IMR-90 (cell line): ENCODE measurements around the gene TMEM140. TPM values are rescaled to one million over a fixed set of nuclear protein-coding genes. Genes with fewer than 3 reads are reported as not detected.

ENCODE experiments used
- ATAC-seq: fragments of 200-7000 bp; cut with Tn5 transposase; 2 replicates; pipeline ENCODE4 v1.9.1; 2020; ENCODE audit warnings: low read depth, mild to moderate bottlenecking, moderate library complexity
- BruUV-seq: library from RNA; stranded (reverse); fragments of 400-500 nt; replicated peaks from 2 replicates; lab custom pipeline; 2021; lab: Mats Ljungman, UMichigan
- CTCF ChIA-PET: fragments of 300-600 bp; formaldehyde crosslinking; extraction: SDS; loops from one replicate; lab custom pipeline; 2021; ENCODE audit warnings: antibody characterized with exemption; lab: Yijun Ruan, JAX
- POLR2A ChIA-PET: fragments of 300-600 bp; sonication (Branson Sonifier 250); formaldehyde crosslinking; loops from one replicate; lab custom pipeline; 2022; ENCODE audit warnings: antibody characterized with exemption; ENCODE audit not compliant: unreplicated experiment; lab: Charles Lee
- DNase-seq: peaks from one replicate; pipeline ENCODE4 v3.0.0; 2013
- H2AFZ ChIP-seq: replicated peaks from 2 replicates; pipeline ENCODE3; 2013; ENCODE audit warnings: low read length, mild to moderate bottlenecking; ENCODE audit not compliant: poor library complexity
- H2AK5ac ChIP-seq: 2 replicates; pipeline ENCODE4 v1.6.1; 2013; ENCODE audit warnings: low read depth, low read length, inconsistent platforms
- H2AK9ac ChIP-seq: replicated peaks from 2 replicates; pipeline ENCODE3; 2013; ENCODE audit warnings: mild to moderate bottlenecking, low read depth, low read length, moderate library complexity; ENCODE audit not compliant: poor library complexity
- H2BK120ac ChIP-seq: 2 replicates; pipeline ENCODE4 v1.6.1; 2013; ENCODE audit warnings: low read depth, low read length, inconsistent platforms
- H2BK15ac ChIP-seq: 3 replicates; pipeline ENCODE4 v1.6.1; 2013; ENCODE audit warnings: low read depth, low read length, inconsistent platforms
- H2BK20ac ChIP-seq: 2 replicates; pipeline ENCODE4 v1.6.1; 2013; ENCODE audit warnings: low read depth, mild to moderate bottlenecking, inconsistent platforms, low read length, moderate library complexity
- H2BK5ac ChIP-seq: 2 replicates; pipeline ENCODE4 v1.6.1; 2013; ENCODE audit warnings: mild to moderate bottlenecking, low read depth, low read length, inconsistent platforms; ENCODE audit not compliant: poor library complexity, severe bottlenecking
- H3K14ac ChIP-seq: replicated peaks from 2 replicates; pipeline ENCODE4 v1.6.1; 2013; ENCODE audit warnings: low read depth, low read length, inconsistent platforms
- H3K18ac ChIP-seq: 2 replicates; pipeline ENCODE4 v1.6.1; 2013; ENCODE audit warnings: low read depth, low read length, control low read depth
- H3K23ac ChIP-seq: 2 replicates; pipeline ENCODE4 v1.6.1; 2013; ENCODE audit warnings: low read depth, low read length, inconsistent platforms
- H3K27ac ChIP-seq: 2 replicates; pipeline ENCODE4 v1.5.1; 2013; ENCODE audit warnings: mild to moderate bottlenecking, control low read depth, low read length; ENCODE audit not compliant: insufficient read depth
- H3K27me3 ChIP-seq: 2 replicates; pipeline ENCODE4 v1.6.1; 2013; ENCODE audit warnings: low read length; ENCODE audit not compliant: control insufficient read depth, insufficient read depth
- H3K36me3 ChIP-seq: 2 replicates; pipeline ENCODE4 v1.6.1; 2013; ENCODE audit warnings: low read length, mixed read lengths; ENCODE audit not compliant: control insufficient read depth, insufficient read depth
- H3K4ac ChIP-seq: 2 replicates; pipeline ENCODE4 v1.6.1; 2013; ENCODE audit warnings: low read depth, low read length, inconsistent platforms
- H3K4me1 ChIP-seq: 2 replicates; pipeline ENCODE4 v1.6.1; 2013; ENCODE audit warnings: low read length, mixed read lengths; ENCODE audit not compliant: control insufficient read depth, insufficient read depth
- H3K4me2 ChIP-seq: 2 replicates; pipeline ENCODE4 v1.6.1; 2013; ENCODE audit warnings: low read depth, mild to moderate bottlenecking, control low read depth, low read length, moderate library complexity
- H3K4me3 ChIP-seq: 2 replicates; pipeline ENCODE4 v1.5.1; 2013; ENCODE audit warnings: low read depth, mild to moderate bottlenecking, control low read depth, low read length, moderate library complexity; ENCODE audit not compliant: insufficient read depth
- H3K56ac ChIP-seq: 2 replicates; pipeline ENCODE4 v1.6.1; 2013; ENCODE audit warnings: low read length, inconsistent platforms; ENCODE audit not compliant: insufficient read depth; ENCODE audit errors: extremely low read depth
- H3K79me1 ChIP-seq, 2 experiments: 2 replicates each; pipeline ENCODE4 v1.6.1; 2013; ENCODE audit warnings: low read length in 2 of 2, inconsistent platforms in 1 of 2, low read depth in 1 of 2
- H3K9ac ChIP-seq: 2 replicates; pipeline ENCODE4 v1.6.1; 2013; ENCODE audit warnings: low read depth, low read length, control low read depth
- H3K9me1 ChIP-seq: 2 replicates; pipeline ENCODE4 v1.6.1; 2013; ENCODE audit warnings: low read length, inconsistent platforms; ENCODE audit not compliant: insufficient read depth
- H3K9me3 ChIP-seq: 2 replicates; pipeline ENCODE4 v1.6.1; 2013; ENCODE audit warnings: low read length; ENCODE audit not compliant: control insufficient read depth, insufficient read depth
- H4K20me1 ChIP-seq: 2 replicates; pipeline ENCODE4 v1.6.1; 2013; ENCODE audit warnings: low read length, inconsistent platforms; ENCODE audit not compliant: insufficient read depth
- H4K5ac ChIP-seq: 2 replicates; pipeline ENCODE4 v1.6.1; 2013; ENCODE audit warnings: mild to moderate bottlenecking, low read depth, low read length, control low read depth
- H4K8ac ChIP-seq, 2 experiments: 2 replicates each; pipeline ENCODE4 v1.6.1; 2013; ENCODE audit warnings: low read depth in 2 of 2, low read length in 2 of 2, control low read depth in 1 of 2, inconsistent platforms in 1 of 2
- H4K91ac ChIP-seq: 2 replicates; pipeline ENCODE4 v1.6.1; 2013; ENCODE audit warnings: low read depth, low read length, inconsistent platforms; ENCODE audit not compliant: insufficient read depth
- BHLHE40 ChIP-seq: fragments of 150-350 bp; IDR thresholded peaks from 2 replicates; pipeline ENCODE4 v1.6.1; 2016; ENCODE audit warnings: mild to moderate bottlenecking, low read depth, low read length
- CEBPB ChIP-seq: IDR thresholded peaks from 2 replicates; pipeline ENCODE4 v1.6.1; 2012; ENCODE audit warnings: low read depth, low read length, improper control_type of control experiment
- CHD1 ChIP-seq: IDR thresholded peaks from 2 replicates; pipeline ENCODE4 v1.6.1; 2012; ENCODE audit warnings: low read depth, low read length, improper control_type of control experiment
- CTCF ChIP-seq: conservative IDR thresholded peaks from 2 replicates; pipeline ENCODE4 v1.5.1; 2012; ENCODE audit warnings: mild to moderate bottlenecking, low read depth, low read length, improper control_type of control experiment
- FOS ChIP-seq: fragments of 150-350 bp; IDR thresholded peaks from 2 replicates; pipeline ENCODE4 v1.6.1; 2016; ENCODE audit warnings: low read depth, low read length
- MAFK ChIP-seq: IDR thresholded peaks from 2 replicates; pipeline ENCODE4 v1.6.1; 2012; ENCODE audit warnings: low read depth, low read length, improper control_type of control experiment
- MAZ ChIP-seq: IDR thresholded peaks from 2 replicates; pipeline ENCODE4 v1.6.1; 2012; ENCODE audit warnings: low read depth, mild to moderate bottlenecking, low read length, improper control_type of control experiment, moderate library complexity, borderline replicate concordance
- MXI1 ChIP-seq: IDR thresholded peaks from 2 replicates; pipeline ENCODE4 v1.6.1; 2012; ENCODE audit warnings: low read depth, mild to moderate bottlenecking, low read length, moderate library complexity, borderline replicate concordance
- NFE2L2 ChIP-seq: fragments of 150-350 bp; IDR thresholded peaks from 2 replicates; pipeline ENCODE4 v1.6.1; 2016; ENCODE audit warnings: low read depth, mild to moderate bottlenecking, low read length
- POLR2A ChIP-seq: IDR thresholded peaks from 2 replicates; pipeline ENCODE4 v1.6.1; 2012; ENCODE audit warnings: mild to moderate bottlenecking, low read depth, low read length
- RAD21 ChIP-seq: IDR thresholded peaks from 2 replicates; pipeline ENCODE4 v1.6.1; 2012; ENCODE audit warnings: low read length, improper control_type of control experiment
- RCOR1 ChIP-seq: IDR thresholded peaks from 2 replicates; pipeline ENCODE4 v1.6.1; 2012; ENCODE audit warnings: mild to moderate bottlenecking, low read length, improper control_type of control experiment; ENCODE audit not compliant: insufficient replicate concordance
- RFX5 ChIP-seq: IDR thresholded peaks from 2 replicates; pipeline ENCODE4 v1.8.0; 2012; ENCODE audit warnings: low read depth, mild to moderate bottlenecking, low read length, moderate library complexity
- SMC3 ChIP-seq: fragments of 150-350 bp; IDR thresholded peaks from 2 replicates; pipeline ENCODE4 v1.6.1; 2016; ENCODE audit warnings: low read depth, mild to moderate bottlenecking, antibody characterized with exemption, low read length, moderate library complexity
- WGBS, 2 experiments: methylation state at CpG; one replicate each; pipeline versions ENCODE4 v1.1.5 to v1.1.7; 2013; ENCODE audit warnings: missing lambda C conversion rate in 2 of 2; ENCODE audit not compliant: insufficient read length in 1 of 2; ENCODE audit errors: extremely low coverage in 2 of 2; 5-methylcytosine and 5-hydroxymethylcytosine counted together
- dilution Hi-C: fragments of 300-500 bp; cut with HindIII; formaldehyde crosslinking; loops from one replicate; pipeline ENCODE4 v1.14.3; 2018; ENCODE audit warnings: low sequenced_read_pairs; ENCODE audit not compliant: unreplicated experiment
- in situ Hi-C: fragments of 300-500 bp; cut with MboI; formaldehyde crosslinking; loops from 3 replicates; pipeline ENCODE4 v1.14.3; 2019; ENCODE audit warnings: low sequenced_read_pairs, inconsistent platforms, mixed read lengths
- intact Hi-C: fragments of 100-400 bp; cut with micrococcal nuclease; formaldehyde crosslinking; loops from 2 replicates; pipeline ENCODE4 v1.10.0; 2022
- polyA plus RNA-seq, 3 experiments: library from polyadenylated mRNA; depleted of rRNA; stranded (reverse); fragments of >200 nt; gene quantifications; 2 replicates each; pipeline ENCODE4 v1.2.3, GENCODE V29; 2012; ENCODE audit warnings: low replicate concordance in 1 of 3
- total RNA-seq: library from RNA; depleted of rRNA; stranded (reverse); fragments of >200 nt; gene quantifications from 2 replicates; pipeline ENCODE4 v1.2.3, GENCODE V29; 2012
- TF ChIP-seq, protein P1 (sequence below): fragments of 150-350 bp; IDR thresholded peaks from 2 replicates; pipeline ENCODE4 v1.6.1; 2017; ENCODE audit warnings: mild to moderate bottlenecking, antibody characterized with exemption, low read length, low read depth
- TF ChIP-seq, protein P2 (sequence below): fragments of 150-350 bp; IDR thresholded peaks from 2 replicates; pipeline ENCODE4 v1.6.1; 2016; ENCODE audit warnings: low read depth, mild to moderate bottlenecking, low read length, moderate library complexity, borderline replicate concordance

Gene TMEM140
- total and polyA plus RNA-seq, 2 of the 4 experiments (the other 2 are of a cell fraction): 0.24 to 0.72 TPM

DNA sequence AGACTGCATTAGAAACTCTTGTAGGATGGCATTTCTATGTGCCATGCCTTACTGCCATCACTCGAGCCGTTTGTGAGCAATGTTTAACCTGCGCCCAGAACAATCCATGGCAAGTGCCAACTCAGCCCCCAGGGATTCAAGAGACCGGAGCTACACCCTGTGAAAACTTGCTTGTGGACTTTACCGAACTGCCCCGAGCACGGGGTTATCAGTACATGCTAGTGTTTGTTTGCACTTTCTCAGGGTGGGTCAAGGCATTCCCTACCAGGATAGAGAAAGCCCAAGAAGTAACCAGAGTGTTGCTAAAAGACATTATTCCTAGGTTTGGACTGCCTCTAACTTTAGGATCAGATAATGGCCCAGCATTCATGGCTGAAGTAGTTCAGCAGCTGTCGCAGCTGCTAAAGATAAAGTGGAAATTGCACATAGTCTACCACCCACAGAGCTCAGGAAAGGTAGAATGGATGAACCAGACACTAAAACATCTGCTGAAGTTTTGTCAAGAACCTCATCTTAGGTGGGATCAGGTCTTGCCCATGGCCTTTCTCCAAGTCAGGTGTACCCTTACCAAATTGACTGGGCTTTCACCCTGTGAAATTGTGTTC, 31.6 kb downstream of the TMEM140 start:
- Histone ChIP-seq H3K9me1 (no peaks in the 10 kb centered on the region; the same call in 1 of the 2 replicates), H3K4me3 (no peak overlapping the region), H2BK20ac (no peak overlapping the region), H2BK120ac (no peak overlapping the region), H3K56ac (no peak overlapping the region), H4K91ac (no peak overlapping the region), H3K9ac (no peak overlapping the region), H4K20me1 (no peaks in the 10 kb centered on the region), H4K8ac (no peak overlapping the region), H3K27ac (no peak overlapping the region), H3K4me1 (no peaks in the 10 kb centered on the region), H3K36me3 (peaks cover 15% of the 10 kb centered on the region), H3K18ac (no peak overlapping the region), H3K4me2 (no peak overlapping the region), H3K79me1 (no peaks in the 10 kb centered on the region), H2AK9ac (no peak overlapping the region), H2AK5ac (no peak overlapping the region), H3K27me3 (no peaks in the 10 kb centered on the region), H2BK5ac (no peak overlapping the region), H4K5ac (no peak overlapping the region), H3K23ac (no peak overlapping the region), H2AFZ (no peak overlapping the region), H3K14ac (no peak overlapping the region), H3K4ac (no peak overlapping the region), H2BK15ac (no peak overlapping the region), H3K9me3 (peaks cover 42% of the 10 kb centered on the region)
- TF ChIP-seq CEBPB: no peak
- no peak for TF ChIP-seq MAFK
- TF ChIP-seq, protein P1, sequence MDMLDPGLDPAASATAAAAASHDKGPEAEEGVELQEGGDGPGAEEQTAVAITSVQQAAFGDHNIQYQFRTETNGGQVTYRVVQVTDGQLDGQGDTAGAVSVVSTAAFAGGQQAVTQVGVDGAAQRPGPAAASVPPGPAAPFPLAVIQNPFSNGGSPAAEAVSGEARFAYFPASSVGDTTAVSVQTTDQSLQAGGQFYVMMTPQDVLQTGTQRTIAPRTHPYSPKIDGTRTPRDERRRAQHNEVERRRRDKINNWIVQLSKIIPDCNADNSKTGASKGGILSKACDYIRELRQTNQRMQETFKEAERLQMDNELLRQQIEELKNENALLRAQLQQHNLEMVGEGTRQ: no peak
- no peak for TF ChIP-seq POLR2A
- no peak for TF ChIP-seq NFE2L2
- TF ChIP-seq, protein P2, sequence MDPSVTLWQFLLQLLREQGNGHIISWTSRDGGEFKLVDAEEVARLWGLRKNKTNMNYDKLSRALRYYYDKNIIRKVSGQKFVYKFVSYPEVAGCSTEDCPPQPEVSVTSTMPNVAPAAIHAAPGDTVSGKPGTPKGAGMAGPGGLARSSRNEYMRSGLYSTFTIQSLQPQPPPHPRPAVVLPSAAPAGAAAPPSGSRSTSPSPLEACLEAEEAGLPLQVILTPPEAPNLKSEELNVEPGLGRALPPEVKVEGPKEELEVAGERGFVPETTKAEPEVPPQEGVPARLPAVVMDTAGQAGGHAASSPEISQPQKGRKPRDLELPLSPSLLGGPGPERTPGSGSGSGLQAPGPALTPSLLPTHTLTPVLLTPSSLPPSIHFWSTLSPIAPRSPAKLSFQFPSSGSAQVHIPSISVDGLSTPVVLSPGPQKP: no peak
- no peak for TF ChIP-seq RFX5
- TF ChIP-seq FOS: no peak
- no peak for TF ChIP-seq MXI1
- TF ChIP-seq CHD1: no peak
- TF ChIP-seq CTCF: no peak
- no peak for TF ChIP-seq MAZ
- TF ChIP-seq SMC3: no peak
- TF ChIP-seq RCOR1: no peak
- no peak for TF ChIP-seq RAD21
- TF ChIP-seq BHLHE40: no peak
- in situ Hi-C loops: no loop called here
- no TSS peak for BruUV-seq
- 89% methylated on average over 7 of the region's 8 CpGs; no CpG with 5 or more reads in 1 of the 2 experiments for WGBS, 2 experiments
- ChIA-PET POLR2A (no interaction called here), CTCF (interaction anchor here (0.6 kb wide), 1 partner anchor 25 kb away, joined by 3 read pairs; no protein-coding TSS in a partner anchor)
- dilution Hi-C loops: no loop called here
- ATAC-seq: no peak
- intact Hi-C loops: no loop called here
- no peak for DNase-seq
